ENCODE data around the gene GBA2.

GBA2 gene

DNA sequence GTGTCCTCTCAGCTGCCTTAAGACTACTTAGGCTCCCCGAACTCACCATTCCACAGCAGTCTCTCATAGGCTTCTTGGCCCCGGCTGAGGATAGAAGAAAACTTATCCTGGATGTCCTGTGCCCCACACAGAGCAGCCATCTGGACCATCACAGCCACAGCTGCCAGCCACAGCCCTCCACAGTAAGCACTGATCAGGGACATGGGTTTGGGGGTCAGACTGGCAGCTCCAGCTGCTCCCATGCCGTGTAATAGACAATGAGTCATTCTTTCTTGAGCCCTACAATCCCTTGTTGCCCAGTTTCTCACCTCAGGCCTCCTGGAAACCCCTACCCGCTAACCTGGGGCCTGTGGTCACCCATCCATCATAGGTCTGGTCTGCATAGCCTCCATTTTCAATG, 10.8 kb downstream of the GBA2 start:
- TF ChIP-seq GATA3 (IDR thresholded peaks at IDR 0.05; ENCODE audit: low read depth, low read length) (no peak), GATA2 (IDR thresholded peaks at IDR 0.05; ENCODE audit: low read depth, low read length) (no peak)

DNA sequence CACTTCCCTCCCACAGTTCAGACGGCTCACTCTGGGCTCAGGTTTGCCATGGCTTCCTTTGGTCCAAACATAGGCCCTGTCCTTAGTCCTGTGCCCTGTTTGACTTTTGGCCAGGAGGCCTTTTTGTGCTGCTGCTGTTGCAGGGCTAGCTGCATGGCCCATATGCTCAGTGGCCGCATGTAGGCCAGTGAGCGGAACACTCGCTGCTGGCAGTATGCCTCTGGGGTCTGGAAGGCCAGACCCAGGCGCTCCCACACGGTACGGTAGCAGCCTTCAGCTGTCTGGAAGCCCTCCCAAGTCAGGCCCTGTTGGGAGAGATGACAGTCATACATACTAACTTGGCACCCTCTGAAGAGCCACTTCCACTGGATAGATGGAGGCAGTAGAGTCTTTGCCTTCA, 11.9 kb downstream of the GBA2 start:
- TF ChIP-seq GATA2 (IDR thresholded peaks at IDR 0.05; ENCODE audit: low read depth, low read length) (no peak), GATA3 (IDR thresholded peaks at IDR 0.05; ENCODE audit: low read depth, low read length) (no peak)

DNA sequence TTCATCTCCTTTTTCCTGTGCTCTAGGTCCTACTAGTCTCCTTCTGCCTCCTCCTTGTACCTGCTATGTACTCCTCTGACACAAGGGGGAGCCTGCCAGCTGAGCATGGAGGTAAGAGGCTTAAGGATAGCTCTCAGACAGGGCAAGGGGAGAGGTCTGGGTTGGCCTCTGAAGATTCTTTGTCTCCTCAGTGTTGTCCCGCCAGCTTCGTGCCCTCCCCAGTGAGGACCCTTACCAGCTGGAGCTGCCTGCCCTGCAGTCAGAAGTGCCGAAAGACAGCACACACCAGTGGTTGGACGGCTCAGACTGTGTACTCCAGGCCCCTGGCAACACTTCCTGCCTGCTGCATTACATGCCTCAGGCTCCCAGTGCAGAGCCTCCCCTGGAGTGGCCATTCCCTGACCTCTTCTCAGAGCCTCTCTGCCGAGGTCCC, 12.8 kb downstream of the GBA2 start:
- no peak for TF ChIP-seq GATA3 (IDR thresholded peaks at IDR 0.05; ENCODE audit: low read depth, low read length)
- no peak for TF ChIP-seq GATA2 (IDR thresholded peaks at IDR 0.05; ENCODE audit: low read depth, low read length)

DNA sequence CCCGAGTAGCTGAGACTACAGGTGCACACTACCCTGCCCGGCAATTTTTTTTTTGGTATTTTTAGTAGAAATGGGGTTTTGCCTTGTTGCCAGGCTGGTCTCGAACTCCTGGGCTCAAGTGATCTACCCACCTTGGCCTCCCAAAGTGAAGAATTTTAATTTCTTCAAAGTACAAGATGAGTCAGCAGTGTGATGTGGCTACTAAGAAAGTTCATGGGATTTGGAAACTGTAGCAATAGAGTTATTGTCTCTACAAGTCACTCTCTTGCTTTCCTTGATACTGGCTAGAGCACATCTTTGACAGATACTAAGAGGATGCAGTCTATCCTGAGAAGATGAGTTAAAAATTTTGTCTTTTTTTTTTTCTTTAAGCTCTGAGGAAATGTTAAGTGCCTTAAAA, 14.9 kb downstream of the GBA2 start:
- TF ChIP-seq GATA2 (IDR thresholded peaks at IDR 0.05; ENCODE audit: low read depth, low read length) = no peak
- no peak for TF ChIP-seq GATA3 (IDR thresholded peaks at IDR 0.05; ENCODE audit: low read depth, low read length)

DNA sequence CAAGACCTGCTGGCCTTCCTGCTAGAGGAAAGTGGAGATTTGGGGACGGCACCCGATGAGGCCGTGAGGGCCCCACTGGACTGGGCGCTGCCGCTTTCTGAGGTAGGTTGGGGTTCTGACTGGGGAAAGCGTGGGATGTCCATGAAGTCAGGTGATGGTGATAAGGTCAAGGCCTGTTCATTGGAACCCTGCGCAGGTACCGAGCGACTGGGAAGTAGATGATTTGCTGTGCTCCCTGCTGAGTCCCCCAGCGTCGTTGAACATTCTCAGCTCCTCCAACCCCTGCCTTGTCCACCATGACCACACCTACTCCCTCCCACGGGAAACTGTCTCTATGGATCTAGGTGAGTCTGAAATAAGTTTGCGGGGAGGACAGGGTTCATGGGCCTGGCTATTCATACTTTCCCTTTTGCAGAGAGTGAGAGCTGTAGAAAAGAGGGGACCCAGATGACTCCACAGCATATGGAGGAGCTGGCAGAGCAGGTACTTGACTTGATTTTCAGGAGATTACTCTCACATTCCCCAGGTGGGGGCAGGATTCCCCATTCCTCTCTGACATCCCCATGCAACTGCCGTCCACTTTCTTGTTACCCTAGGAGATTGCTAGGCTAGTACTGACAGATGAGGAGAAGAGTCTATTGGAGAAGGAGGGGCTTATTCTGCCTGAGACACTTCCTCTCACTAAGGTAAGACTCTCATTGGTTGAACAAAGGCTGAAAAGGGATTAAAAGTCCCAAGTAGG, 16.1 kb downstream of the GBA2 start:
- no peak for TF ChIP-seq GATA2 (IDR thresholded peaks at IDR 0.05; ENCODE audit: low read depth, low read length)
- no peak for TF ChIP-seq GATA3 (IDR thresholded peaks at IDR 0.05; ENCODE audit: low read depth, low read length)

DNA sequence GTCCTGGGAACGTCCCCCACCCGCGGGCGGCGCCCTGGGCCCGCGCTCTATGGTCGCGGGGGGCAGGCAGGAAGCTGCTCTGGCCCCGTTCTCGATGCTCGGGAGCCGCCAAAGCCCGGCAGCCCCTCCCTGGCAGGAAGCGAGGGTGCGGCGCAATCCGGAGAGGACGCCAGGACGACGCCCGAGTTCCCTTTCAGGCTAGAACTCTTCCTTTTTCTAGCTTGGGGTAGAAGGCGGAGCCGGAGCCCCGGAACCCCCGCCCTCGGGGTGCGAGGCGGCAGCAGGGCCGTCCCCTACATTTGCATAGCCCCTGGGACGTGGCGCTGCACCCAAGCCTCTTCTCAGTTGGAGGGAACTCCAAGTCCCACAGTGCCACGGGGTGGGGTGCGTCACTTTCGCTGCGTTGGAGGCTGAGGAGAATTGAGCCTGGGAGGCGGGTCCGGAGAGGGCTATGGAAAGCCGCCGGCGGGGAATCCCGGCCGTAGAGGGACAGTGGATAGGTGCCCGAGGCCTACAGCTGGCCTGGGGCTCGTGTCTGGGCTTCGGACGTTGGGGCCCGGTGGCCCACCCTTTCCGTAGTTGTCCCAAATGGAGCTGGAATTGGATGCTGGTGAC, 16.7 kb downstream of the GBA2 start, which contains the start of the genes CREB3 and TLN1:
Gene CREB3, plus strand, starts transcription at position 482 of the 615 bp plus-strand sequence. Its CDS starts 107 bp downstream, at position 589.
Gene TLN1, minus strand, starts transcription at position 11 of the 615 bp plus-strand sequence. CDS start 6,501 bp downstream, outside the sequence.
- TF ChIP-seq GATA2 (IDR thresholded peaks at IDR 0.05; ENCODE audit: low read depth, low read length) (no peak), GATA3 (IDR thresholded peaks at IDR 0.05; ENCODE audit: low read depth, low read length) (no peak)

DNA sequence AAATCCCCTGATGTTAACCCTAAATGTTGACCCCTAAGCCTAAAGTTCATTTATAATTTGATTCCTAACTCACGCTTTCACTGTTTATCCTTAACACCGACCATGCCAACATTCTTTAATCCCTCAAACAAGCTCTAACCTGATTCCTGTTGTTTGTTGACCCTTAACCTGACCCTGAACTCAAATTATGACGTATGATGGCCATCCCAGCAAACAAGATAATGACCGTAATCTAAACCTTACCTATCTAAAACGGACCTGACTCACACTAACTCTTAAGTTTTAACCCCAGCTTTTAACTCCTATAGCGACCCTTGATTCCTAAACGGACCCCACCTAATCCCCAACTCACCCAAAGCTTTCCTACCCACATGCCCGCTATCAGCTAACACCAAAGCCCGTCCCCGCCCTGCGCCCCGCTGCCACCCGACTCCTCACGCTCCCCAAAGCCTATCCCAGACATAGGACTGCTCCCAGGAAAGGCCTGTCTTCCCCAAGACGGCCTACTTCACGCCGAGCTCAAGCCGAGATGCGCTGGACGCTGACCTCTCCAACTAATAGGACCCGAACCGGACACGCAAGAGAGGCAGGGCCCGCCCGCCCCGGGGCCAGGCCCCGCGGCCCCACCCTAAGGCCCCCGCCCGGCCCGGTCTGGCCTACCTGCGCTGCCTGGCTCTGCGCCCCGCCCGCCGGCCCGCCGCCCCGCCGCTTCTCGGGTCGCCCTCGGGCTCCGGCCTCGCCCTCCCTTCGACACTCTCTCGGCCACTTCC, 17.4 kb downstream of the GBA2 start:
- TF ChIP-seq GATA2 (IDR thresholded peaks at IDR 0.05; ENCODE audit: low read depth, low read length) (no peak), GATA3 (IDR thresholded peaks at IDR 0.05; ENCODE audit: low read depth, low read length) (no peak)

DNA sequence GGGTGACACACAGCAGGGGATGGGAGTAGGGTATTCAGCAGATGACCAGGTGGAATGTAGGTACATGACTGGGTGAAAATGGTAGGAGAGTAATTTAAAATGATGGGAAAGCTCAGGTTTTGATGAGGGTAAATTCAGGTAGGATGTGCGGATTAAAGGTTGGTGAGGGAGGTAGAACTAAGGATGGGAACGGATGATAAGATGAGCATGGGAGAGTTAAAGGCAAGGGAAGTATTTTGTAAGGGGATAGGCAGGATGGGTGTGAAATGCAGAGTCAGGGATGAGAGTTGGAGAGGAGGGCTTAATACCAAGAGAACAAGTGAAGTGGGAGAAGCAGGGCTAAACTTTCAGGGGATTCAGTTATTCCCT, 18.6 kb downstream of the GBA2 start:
- no peak for TF ChIP-seq GATA2 (IDR thresholded peaks at IDR 0.05; ENCODE audit: low read depth, low read length)
- no peak for TF ChIP-seq GATA3 (IDR thresholded peaks at IDR 0.05; ENCODE audit: low read depth, low read length)

DNA sequence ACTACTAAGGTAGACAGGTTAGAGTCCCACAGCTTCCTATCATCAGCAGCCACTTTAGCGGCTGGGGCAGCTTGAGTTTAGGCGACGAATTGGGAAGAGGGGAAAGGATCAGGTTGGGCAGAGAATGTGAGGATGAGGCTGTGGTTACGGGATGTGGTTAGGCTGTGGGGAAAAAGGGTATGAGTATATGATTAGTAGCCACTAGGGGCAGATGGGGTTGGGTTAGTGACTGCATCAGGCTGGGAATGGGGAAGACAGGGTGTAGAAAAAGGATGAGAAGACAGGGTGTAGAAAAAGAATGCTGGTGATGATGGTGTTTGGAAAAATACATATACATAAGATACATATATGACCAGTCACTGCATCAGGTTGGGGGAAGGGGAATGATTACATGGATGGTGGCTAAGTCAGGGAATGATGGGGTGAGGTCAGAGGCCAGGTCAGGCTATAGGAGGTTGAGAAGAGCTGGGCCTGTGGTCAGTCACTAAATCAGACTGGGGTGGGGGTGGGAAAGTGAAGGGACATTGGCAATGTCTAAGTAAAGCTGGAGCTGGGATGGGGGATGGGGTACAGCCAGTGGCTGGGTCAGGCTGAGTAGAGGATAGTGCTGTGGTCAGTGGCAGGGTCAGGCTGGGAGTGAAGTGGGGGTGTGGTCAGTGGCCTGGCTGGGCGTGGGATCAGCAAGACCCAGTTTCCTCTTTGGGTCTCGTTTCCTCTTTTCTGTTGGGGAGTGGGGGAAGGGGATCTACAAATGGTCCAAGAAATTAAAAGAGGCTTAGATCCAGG, 19.1 kb downstream of the GBA2 start:
- TF ChIP-seq GATA2 (IDR thresholded peaks at IDR 0.05; ENCODE audit: low read depth, low read length) = no peak
- no peak for TF ChIP-seq GATA3 (IDR thresholded peaks at IDR 0.05; ENCODE audit: low read depth, low read length)

DNA sequence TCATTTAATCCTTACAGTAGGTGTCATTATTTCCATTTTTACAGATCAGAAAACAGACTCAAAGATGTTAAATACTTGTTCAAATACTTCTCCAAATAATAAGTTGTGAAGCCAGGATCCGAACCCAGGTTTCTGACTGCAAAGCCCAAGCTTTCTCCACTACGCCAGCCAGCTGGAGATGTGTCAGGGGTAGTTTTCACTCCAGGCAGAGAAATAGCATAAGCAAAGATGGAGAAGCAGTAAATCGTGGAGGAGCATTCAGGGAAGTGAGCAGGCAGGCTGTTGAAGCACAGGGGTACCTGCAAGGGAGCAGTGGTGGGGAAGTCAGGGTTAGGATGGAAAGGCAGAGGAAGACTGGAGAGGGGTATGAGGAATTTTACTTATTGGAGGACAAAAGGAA, 19.9 kb downstream of the GBA2 start:
- TF ChIP-seq GATA2 (IDR thresholded peaks at IDR 0.05; ENCODE audit: low read depth, low read length) (no peak), GATA3 (IDR thresholded peaks at IDR 0.05; ENCODE audit: low read depth, low read length) (no peak)

DNA sequence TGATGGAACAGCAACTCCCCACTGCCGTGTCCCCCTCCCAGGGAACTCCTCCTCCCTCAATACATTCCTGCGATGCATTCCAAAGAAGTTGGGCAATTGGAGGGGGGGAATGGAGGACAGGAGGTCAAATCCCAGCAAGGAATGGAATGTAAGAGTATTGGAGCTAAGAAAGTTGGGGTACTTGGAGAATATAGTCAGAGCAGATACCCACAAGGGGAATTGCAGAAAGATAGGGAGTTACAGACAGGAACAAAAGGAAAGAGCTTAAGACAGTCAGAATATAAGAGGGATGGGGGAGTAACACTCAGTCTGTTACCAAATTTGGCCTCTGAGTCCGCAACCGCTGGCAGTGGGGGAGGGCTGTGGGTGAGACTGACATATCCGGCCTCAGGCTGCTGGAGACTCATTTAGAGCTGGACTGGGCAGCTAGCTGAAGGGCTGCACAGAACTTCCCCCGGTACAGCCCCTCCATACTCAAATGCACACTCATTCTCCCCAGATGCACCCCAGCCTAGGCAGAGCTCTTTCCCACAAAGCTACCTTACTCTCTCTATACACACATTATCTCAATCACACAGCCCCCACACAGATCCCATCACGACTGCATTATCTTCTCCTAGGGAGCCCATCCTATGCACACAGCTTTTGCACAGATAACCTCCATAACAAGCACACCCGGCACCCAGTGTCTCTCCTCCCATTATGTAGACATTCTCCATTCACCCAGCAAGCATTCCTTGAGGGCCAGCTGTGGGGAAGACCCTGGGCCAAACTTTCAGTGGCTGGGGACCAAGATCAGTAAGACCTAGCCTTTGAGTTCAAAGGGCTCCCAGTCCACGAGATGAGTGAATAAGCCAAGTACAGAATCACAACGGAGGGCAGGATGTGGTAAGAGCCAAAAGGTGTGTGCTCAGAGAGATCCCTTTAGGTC, 20.7 kb downstream of the GBA2 start:
- TF ChIP-seq GATA2 (IDR thresholded peaks at IDR 0.05; ENCODE audit: low read depth, low read length) (no peak), GATA3 (IDR thresholded peaks at IDR 0.05; ENCODE audit: low read depth, low read length) (no peak)

DNA sequence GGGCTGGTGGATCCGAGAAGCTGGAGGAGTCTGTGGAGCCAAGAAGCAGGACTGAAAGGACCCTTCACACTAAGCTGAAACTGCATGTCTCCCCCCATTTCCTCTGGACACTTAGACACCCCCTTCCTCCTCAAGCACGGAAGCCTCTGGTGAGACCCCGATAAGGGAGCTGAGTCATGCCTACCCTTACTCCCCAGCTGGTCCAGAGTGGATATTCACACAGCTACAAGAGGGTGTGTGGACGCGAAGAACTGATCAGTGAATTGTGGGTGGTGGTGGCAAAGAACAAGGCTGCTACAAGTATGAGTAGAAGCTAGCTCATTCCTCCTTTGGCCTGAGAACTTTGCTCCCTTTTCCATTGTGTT, 21.4 kb downstream of the GBA2 start:
- no peak for TF ChIP-seq GATA3 (IDR thresholded peaks at IDR 0.05; ENCODE audit: low read depth, low read length)
- no peak for TF ChIP-seq GATA2 (IDR thresholded peaks at IDR 0.05; ENCODE audit: low read depth, low read length)

DNA sequence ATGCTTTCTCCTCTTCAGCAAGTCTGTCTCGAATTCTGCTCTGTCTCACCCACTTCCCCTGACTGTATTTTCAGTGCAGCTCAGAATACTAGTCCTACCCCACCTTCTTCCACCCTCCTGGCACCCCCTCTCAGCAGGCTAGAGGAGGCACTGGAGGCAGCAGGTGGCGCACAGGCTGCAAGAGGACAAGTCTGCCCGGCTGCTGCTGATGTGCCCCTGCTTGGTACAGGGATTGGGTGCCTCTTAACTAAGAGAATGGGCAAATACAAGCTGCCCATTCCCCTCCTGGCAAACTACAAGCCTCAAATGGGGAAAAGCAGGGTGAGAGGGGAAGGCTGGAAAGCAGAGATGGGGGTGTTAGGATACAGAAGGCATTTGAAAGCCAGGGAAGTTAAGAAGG, 22.1 kb downstream of the GBA2 start:
- TF ChIP-seq GATA2 (IDR thresholded peaks at IDR 0.05; ENCODE audit: low read depth, low read length) (no peak), GATA3 (IDR thresholded peaks at IDR 0.05; ENCODE audit: low read depth, low read length) (no peak)

All from SH-SY5Y (cell line).